ENCODE results near the gene IDH3B.
"Not testable (repeated sequence)": the region's sequence is repeated elsewhere in the genome, so short reads cannot be mapped to it uniquely, and the experiment has no call there.

Gene IDH3B

DNA sequence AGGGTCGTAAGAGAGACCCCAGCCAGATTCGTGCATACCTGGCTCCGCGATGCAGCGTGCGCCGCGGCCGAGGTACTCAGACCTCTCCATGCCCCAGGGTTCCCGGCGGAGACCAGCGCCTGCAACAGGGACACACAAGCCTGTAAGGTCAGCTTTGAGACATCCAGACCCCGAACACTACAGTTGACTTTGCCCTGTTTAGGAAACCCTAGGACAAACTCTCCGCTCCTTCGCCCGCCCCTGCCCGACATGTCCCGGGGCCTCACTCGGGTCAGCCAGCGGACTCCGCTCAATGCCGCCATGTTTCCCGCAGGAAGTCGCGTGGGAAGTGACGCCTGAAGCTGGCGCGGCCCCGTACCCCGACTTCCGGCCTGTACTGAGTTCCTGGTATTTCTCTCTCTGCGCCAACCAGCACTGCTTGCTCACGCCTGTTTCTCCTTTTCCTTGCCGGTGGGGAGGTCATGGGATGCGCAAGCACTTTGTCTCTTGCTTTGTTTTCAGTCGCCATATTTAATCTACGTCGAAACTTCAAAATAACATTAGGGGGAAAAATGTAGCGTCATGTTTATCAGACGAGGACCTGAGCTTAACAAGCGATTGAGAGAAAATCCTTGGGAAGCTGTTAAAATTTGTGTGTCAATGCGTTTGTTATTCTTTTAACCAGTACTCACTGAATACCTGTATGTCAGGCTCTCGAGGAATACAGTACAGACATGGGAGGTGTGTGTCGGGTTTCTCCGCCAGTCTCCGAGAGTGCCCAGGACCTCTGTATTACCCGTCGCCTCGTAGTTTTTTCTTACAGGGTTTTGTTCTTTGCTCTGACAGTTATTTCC lies at the start of gene IDH3B:
IDH3B (minus strand) TSS at position 330 of the 833 bp plus-strand sequence; CDS start at position 302, 28 bp downstream.
- peak; percentile 88 for DNase-seq (ENCODE audit: low read depth in 2 of 2)

DNA sequence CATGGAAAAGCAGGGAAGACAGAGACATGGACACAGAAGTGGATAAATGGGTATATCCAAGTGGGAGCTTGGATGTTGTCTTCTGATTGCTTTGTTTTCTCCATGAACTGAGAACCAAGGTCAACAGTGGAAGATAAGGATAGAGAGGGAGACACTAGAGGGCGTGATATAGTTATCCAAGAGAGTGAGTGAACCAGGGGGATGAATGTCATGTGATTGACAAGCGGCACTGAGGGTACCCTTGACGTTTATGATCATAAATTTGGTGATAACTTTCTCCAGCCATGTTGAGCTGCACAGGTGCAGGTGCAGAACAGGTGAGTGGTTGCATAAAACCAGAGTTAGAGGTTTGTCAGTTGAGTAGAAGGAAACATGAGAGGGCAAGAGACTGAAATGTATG lies 49.3 kb upstream of the IDH3B start:
- no peak for DNase-seq (ENCODE audit: low read depth in 2 of 2)

DNA sequence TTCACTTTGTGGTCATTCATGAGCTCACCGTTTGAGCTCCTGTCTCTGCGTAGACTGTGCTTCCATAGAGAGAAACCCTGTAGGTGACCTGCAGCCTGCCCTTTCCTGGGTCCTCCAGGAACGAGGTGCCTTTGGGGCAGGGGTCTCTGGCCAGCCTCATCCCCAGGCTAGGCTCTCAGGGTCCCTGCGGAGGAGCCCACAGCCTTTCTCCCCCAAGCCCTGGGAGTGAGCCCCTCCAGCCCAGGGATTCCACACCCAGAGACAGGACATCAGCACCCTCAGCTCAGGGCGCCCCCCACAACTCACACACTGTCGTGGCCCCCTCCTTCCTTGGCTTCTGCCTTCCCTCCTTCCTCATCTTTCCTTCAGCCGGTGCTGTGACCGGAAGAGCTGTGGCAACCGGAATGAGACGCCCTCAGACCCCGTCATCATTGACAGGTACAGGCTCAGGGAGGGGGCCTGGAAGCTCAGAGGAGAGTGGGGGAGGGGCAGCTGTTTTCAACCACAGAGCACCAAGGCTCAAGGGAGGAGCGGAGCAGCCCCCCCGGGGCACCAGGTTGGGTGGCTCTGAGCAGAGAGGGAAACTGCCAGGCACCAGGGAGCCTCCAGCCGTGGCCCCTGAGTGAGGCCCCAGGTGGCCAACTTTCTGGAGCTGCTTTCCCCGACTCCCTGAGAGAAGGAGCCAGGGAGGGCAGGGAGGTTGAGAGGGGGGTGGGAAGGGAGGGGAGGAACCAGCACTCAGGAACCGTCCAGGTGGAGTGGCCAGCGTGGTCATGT lies 45.4 kb upstream of the IDH3B start:
- DNase-seq (ENCODE audit: low read depth in 2 of 2) = no peak

DNA sequence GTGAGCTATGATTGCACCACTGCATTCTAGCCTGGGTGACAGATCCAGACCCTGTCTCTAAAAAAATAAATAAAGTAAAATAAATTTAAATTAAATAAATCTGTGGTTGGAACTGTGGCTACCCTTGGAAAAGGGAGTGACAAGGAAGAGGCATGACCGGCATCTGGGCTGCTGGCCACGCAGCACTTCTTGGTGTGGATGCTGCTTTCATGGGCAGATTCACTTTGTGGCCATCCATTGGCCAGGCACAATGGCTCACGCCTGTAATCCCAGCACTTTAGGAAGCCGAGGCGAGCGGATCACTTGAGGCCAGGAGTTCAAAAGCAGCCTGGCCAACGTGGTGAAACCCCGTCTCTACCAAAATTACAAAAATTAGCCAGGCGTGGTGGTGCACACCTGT lies 44.6 kb upstream of the IDH3B start:
- DNase-seq (ENCODE audit: low read depth in 2 of 2) = no peak

DNA sequence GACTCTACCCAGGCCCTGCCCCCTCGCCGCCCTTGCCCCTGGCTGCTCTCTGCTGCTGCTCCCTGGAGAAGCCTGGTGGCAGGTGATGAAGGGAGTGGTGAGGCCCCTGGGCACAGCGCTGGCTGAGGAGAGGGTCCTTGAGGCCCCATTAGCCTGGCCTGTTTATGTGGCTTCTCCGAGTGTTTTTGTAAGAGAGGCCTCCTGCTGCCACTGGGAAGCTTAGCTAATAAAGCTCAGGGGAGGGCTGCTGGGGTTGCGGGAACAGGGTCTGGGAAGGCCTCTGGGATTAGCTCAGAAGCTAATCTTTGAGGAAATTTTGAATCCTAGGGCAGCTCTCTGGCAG lies 44.0 kb upstream of the IDH3B start:
- DNase-seq (ENCODE audit: low read depth in 2 of 2) = no peak

DNA sequence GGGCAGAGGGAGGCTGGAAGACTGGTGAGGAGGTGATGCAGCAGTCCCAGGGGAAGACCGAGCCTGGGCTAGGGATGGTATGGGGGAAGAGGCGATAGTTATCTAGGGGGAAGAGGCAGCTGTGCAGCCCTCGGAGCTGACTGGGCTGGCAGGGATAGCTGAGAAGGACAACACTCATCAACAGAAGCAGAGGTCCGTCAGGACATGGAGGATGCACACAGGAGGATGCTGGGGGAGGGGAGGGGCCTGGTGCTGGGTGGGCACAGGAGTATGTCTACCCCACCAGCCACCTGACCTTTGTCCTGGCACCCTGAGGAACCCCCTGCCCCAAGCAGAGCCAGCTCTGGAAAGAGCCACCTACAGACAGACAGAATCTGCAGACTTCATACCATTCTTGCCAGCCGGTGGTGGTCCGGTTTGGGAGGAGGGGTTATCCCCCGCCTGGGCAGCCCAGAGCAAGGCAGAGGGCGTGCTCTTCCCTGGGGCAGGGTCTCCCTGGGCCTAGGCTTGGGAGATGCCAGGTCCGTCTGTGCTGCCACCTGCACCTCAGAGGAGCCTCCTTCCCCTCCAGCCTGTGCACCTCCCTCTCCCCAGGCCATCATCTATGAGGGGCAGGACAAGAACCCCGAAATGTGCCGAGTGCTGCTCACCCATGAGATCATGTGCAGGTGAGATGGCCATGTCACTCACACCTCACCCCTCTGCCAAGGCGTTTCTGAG lies 43.5 kb upstream of the IDH3B start:
- no peak for DNase-seq (ENCODE audit: low read depth in 2 of 2)

DNA sequence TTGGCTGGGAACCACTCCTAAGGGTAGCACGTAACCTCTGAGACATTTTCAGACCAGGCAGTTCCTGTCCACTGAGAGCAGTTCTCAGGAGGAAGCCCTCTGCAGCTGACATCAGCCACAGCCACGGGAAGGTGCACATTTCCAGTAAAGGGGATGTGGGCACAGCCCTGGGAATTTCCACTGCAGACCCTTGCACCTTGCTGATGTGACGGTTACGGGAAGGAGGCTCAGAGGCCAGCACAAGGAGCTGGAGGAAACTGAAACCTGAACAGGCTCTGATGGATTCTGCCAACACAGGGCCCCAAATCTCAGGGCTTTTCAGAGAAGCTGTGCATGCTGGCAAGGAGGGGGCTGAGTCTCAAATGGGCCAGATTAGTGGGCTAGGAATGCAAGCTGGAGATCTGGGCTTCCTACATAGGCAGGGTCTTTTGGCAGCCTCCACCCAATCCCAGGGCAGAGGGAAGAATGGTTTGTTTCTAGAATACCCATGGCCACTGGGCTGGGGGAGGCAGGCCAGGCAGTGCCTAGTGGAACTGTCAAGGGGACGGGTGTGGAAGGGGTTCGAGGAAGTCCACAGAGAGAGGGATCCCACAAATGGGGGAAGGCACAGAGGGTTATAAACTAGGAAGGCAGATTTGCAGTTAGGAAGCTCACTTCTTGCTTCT lies 42.8 kb upstream of the IDH3B start:
- no peak for DNase-seq (ENCODE audit: low read depth in 2 of 2)

GRCh38 chr20:2705931-2706645 lies 42.1 kb upstream of the IDH3B start:
- DNase-seq (ENCODE audit: low read depth in 2 of 2) = no peak

- DNase-seq (ENCODE audit: low read depth in 2 of 2) = no peak
Measured at GRCh38 chr20:2703716-2704475, 39.9 kb upstream of the IDH3B start.

GRCh38 chr20:2701671-2702081 lies 37.7 kb upstream of the IDH3B start:
- DNase-seq (ENCODE audit: low read depth in 2 of 2) = no peak

- no peak for DNase-seq (ENCODE audit: low read depth in 2 of 2)
Measured at GRCh38 chr20:2700913-2701620, 37.1 kb upstream of the IDH3B start.

DNA sequence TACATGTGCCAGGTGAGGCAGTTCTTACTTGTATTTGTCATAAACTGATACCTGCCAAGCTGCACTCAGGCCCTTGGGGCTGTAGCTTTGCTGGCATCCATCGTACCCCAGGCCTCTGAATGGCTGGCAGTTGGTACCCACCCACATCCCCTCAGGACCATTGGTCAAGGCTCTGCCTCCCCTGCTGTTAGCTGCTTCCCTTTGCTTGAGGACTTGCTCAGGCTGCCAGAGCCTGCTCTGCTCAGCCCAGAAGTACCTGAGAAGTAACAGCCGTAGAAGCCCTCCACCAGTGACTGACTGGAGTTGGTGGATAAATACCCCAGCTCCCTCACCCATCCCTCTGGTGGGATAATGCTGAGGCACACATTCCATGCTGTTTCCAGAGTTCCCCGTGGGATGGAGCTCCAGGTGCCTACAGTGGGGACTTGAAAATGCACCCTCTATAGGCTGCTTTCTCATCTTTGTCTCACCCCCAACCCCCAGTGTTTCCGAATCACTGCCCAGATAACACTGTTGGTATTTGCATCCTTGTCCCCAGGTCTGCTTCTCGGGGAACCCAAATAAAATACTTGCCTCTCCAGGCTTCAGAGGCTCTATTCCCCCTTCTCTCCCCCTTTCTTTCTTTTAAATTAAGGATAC lies 35.9 kb upstream of the IDH3B start:
- no peak for DNase-seq (ENCODE audit: low read depth in 2 of 2)

DNA sequence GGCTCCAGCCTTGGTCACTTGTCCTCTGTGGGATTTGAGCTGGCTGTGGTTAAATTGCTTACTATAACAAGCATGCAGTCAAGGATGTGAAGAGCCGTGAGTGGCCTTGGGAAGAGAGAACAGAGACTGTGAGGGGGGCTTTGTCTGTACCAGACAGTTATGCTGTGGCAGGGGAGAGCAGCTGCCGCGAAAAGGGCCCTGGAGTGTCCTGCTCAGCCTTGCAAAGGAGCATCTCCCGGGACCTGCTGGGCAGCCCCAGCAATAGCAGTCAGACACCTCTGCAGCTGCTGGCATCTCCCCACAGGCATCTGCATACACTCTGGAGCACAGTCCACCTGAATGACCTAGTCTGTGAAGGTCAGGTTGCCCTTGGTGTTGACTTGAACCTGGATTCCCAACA lies 34.9 kb upstream of the IDH3B start:
- DNase-seq (ENCODE audit: low read depth in 2 of 2) = no peak

DNA sequence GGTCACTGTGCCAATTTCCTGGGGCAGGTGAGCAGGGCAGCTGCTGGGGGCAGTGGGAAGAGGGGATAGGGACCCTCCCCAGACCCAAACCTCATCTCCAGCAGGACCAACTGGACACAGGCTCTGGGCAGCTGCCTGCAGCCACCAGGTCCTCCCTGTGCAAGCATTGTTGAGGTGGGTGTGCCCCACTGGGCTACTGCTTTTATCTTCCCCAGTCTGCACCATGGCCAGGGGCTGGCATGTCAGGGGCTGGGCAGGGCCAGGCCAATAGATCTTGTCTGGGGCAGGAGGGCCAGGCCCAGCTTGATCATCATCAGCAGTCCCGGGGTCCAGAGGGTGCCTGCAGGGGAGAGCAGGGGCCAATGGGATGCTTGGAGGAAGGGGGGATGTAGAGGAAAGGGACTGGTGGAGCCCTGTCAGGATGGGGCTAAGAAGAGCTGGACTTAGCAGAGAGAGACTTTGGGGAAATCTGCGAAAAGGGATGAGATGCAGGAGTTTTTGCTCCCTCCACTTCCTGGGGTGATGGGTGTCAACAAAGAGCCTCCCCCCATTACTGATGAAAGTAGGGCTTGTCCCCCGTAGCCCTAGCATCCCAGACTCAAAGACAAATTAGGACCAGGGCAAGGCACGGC lies 34.3 kb upstream of the IDH3B start:
- no peak for DNase-seq (ENCODE audit: low read depth in 2 of 2)

GRCh38 chr20:2697768-2698167 lies 33.8 kb upstream of the IDH3B start:
- no peak for DNase-seq (ENCODE audit: low read depth in 2 of 2)

- no peak for DNase-seq (ENCODE audit: low read depth in 2 of 2)
Measured at GRCh38 chr20:2696646-2697045, 32.6 kb upstream of the IDH3B start.

- not testable (repeated sequence) for DNase-seq (ENCODE audit: low read depth in 2 of 2)
Measured at GRCh38 chr20:2695984-2696525, 32.0 kb upstream of the IDH3B start.

DNA sequence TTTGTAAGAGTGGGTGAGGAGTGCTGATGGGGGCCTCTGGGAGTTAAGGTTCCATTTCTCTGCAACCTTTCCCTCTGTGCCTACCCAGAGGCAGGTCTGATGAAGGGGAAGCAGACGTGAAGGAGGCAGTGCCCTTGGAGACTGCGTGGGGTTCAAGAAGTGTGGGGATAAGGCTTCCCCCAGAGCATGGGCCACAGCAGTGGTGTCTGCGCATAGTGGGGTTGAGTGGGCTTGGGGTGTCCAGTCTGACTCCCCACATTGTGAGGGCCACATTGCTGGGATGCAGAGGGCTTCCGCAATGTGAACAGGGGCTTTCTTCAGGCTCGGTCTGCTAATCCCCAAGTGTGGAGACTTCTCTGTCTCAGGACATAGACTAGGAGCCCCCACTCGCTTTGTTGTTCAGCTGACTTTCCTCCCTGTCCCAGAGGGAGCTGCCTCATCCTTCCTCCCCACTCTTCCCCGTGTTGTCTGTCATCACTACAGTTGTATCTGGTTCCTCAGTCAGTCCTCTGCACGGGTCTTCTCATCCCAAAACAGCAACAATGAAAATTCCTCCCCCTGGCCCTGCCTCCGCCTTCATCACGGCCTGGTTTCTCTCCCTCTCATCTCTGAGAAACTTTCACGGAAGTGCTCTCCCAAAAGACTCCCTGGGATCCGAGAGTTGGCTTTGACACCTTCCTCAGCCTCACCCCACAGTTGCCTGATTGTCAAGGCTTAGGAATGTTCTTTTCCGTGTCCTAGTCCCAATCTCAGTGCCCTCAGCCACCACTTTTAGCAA lies 31.4 kb upstream of the IDH3B start:
- no peak for DNase-seq (ENCODE audit: low read depth in 2 of 2)

All from stimulated activated CD8-positive, alpha-beta memory T cell treated with anti-CD3 and anti-CD28 coated beads, Interleukin-7, amount 100 ng/mL, for 4 hours (primary cell).